Naive thymus-derived CD4-positive, alpha-beta T cell (primary cell): ENCODE measurements around the gene ASL. TPM values are rescaled to one million over a fixed set of nuclear protein-coding genes. Genes with fewer than 3 reads are reported as not detected.
"Not testable (repeated sequence)": the region's sequence is repeated elsewhere in the genome, so short reads cannot be mapped to it uniquely, and the experiment has no call there.

Source experiments
- ATAC-seq: fragments of 150-1000 bp; cut with Tn5 transposase; 2 replicates; pipeline ENCODE4 v1.10.0; 2021; ENCODE audit warnings: mild to moderate bottlenecking, moderate library complexity
- CTCF ChIA-PET: fragments of 350-600 bp; sonication (Branson Sonifier 250); formaldehyde crosslinking; loops from one replicate; lab custom pipeline; 2021; ENCODE audit warnings: antibody characterized with exemption; lab: Charles Lee
- POLR2A ChIA-PET: fragments of 350-600 bp; sonication (Branson Sonifier 250); formaldehyde crosslinking; loops from one replicate; lab custom pipeline; 2021; ENCODE audit warnings: antibody characterized with exemption, inconsistent platforms; lab: Charles Lee
- DNase-seq, 9 donors: peaks; one replicate each; pipeline versions ENCODE4 v3.0.0 to v3.0.0-alpha.2; 2020 to 2022; ENCODE audit warnings: mixed read lengths in 1 of 9
- H3K27ac ChIP-seq: one replicate; pipeline ENCODE4 v1.7.0; 2013; ENCODE audit warnings: mild to moderate bottlenecking, low read depth, low read length, moderate library complexity
- H3K27me3 ChIP-seq, 2 donors: one replicate each; pipeline ENCODE4 v1.7.0; 2013; ENCODE audit warnings: low read length in 2 of 2, mild to moderate bottlenecking in 2 of 2, moderate library complexity in 2 of 2; ENCODE audit not compliant: control insufficient read depth in 2 of 2, insufficient read depth in 2 of 2
- H3K36me3 ChIP-seq, 3 experiments: 1 replicate in 2 of 3; 2 replicates in 1 of 3; pipeline ENCODE4 v1.7.0; 2013; ENCODE audit warnings: low read length in 3 of 3, mild to moderate bottlenecking in 3 of 3, moderate library complexity in 1 of 3; ENCODE audit not compliant: insufficient read depth in 3 of 3, control insufficient read depth in 2 of 3
- H3K4me1 ChIP-seq, 2 donors: one replicate each; pipeline ENCODE4 v1.7.0; 2013; ENCODE audit warnings: low read length in 2 of 2, mild to moderate bottlenecking in 2 of 2, moderate library complexity in 1 of 2; ENCODE audit not compliant: control insufficient read depth in 2 of 2, insufficient read depth in 2 of 2
- H3K4me3 ChIP-seq: 2 replicates; pipeline ENCODE4 v1.7.0; 2013; ENCODE audit warnings: mild to moderate bottlenecking, low read length
- H3K9me3 ChIP-seq, 3 experiments: 1 replicate in 2 of 3; 2 replicates in 1 of 3; pipeline ENCODE4 v1.7.0; 2013; ENCODE audit warnings: low read length in 3 of 3; ENCODE audit not compliant: control insufficient read depth in 2 of 3
- H3K27ac Mint-ChIP-seq, 9 donors: one replicate each; pipeline ENCODE4 v1.8.0; 2020 to 2022; ENCODE audit warnings: mixed read lengths in 9 of 9, mild to moderate bottlenecking in 8 of 9, moderate library complexity in 5 of 9, inconsistent platforms in 2 of 9
- H3K27me3 Mint-ChIP-seq, 5 donors: one replicate each; pipeline ENCODE4 v1.8.0; 2021 to 2022; ENCODE audit warnings: mixed read lengths in 5 of 5, mild to moderate bottlenecking in 1 of 5
- H3K36me3 Mint-ChIP-seq, 5 donors: one replicate each; pipeline ENCODE4 v1.8.0; 2020 to 2022; ENCODE audit warnings: mixed read lengths in 5 of 5, mild to moderate bottlenecking in 3 of 5, inconsistent platforms in 1 of 5
- H3K4me1 Mint-ChIP-seq, 7 donors: one replicate each; pipeline ENCODE4 v1.8.0; 2020 to 2022; ENCODE audit warnings: mixed read lengths in 7 of 7, mild to moderate bottlenecking in 3 of 7, inconsistent platforms in 1 of 7
- H3K4me3 Mint-ChIP-seq, 10 donors: one replicate each; pipeline ENCODE4 v1.8.0; 2020 to 2022; ENCODE audit warnings: mild to moderate bottlenecking in 10 of 10, mixed read lengths in 10 of 10, moderate library complexity in 6 of 10, inconsistent platforms in 2 of 10
- H3K9me3 Mint-ChIP-seq, 11 donors: one replicate each; pipeline ENCODE4 v1.8.0; 2020 to 2022; ENCODE audit warnings: mixed read lengths in 11 of 11, mild to moderate bottlenecking in 4 of 11, inconsistent platforms in 1 of 11, moderate library complexity in 1 of 11
- intact Hi-C, 2 donors: fragments of 100-400 bp; cut with micrococcal nuclease; formaldehyde crosslinking; loops; one replicate each; pipeline ENCODE4 v1.15.1; 2023
- polyA plus RNA-seq, 2 donors: library from polyadenylated mRNA; unstranded; fragments of 300-500 nt; fragmentation: Illumina TruSeq; gene quantifications; one replicate each; pipeline ENCODE4 v1.2.3, GENCODE V29; 2021
- total RNA-seq, 6 experiments: library from RNA in 5 of 6; stranded (reverse) in 5 of 6; gene quantifications; 1 replicate in 5 of 6; 2 replicates in 1 of 6; pipeline ENCODE4 v1.2.3 and lab custom pipeline; 2021 to 2026

The ASL gene
- total RNA-seq (10 to 100 TPM; 11.3 to 29.7 (median 12.8) TPM), polyA plus RNA-seq (1 to 10 TPM; 4.9 to 6.7 TPM), total RNA-seq (lab: John Stamatoyannopoulos, UW) (11.4 reads per million, percentile 38 among the genes with 10 or more reads in this experiment)

GRCh38 chr7:66075590-66076461 is at the start of gene ASL:
TSS of gene ASL (plus strand) at chr7:66075819. CDS start at chr7:66076082, 263 bp downstream.
- ChIA-PET CTCF (interaction anchor here (0.6 kb wide), 1 partner anchor 219 kb away, joined by 3 read pairs; no protein-coding TSS in a partner anchor), POLR2A (interaction anchor here (0.9 to 1.5 kb wide), 3 partner anchors 12 to 418 kb away, joined by 3 read pairs; partner anchors contain the start of gene CRCP)
- Mint-ChIP-seq H3K9me3 (peaks cover 0 to 1% (median 0%) of the 10 kb centered on the region in 11 donors), H3K4me3 (peak within 1 kb of the TSS; percentile 80 to 96 (median 87)), H3K27ac (peak within 1 kb of the TSS in 8 of 9 donors; percentile 42 to 89 (median 77)), H3K36me3 (peaks cover 0 to 2% (median 0%) of the 10 kb centered on the region in 5 donors), H3K27me3 (peaks cover 0 to 2% (median 0%) of the 10 kb centered on the region in 5 donors), H3K4me1 (peaks cover 5 to 20% (median 19%) of the 10 kb centered on the region in 7 donors)
- H3K36me3 ChIP-seq: no peaks in the 10 kb centered on the region
- no peaks in the 10 kb centered on the region for H3K27me3 ChIP-seq
- peak within 1 kb of the TSS; percentile 69 for H3K27ac ChIP-seq
- H3K4me3 ChIP-seq: peak within 1 kb of the TSS; percentile 83
- DNase-seq (peak; percentile 71 to 96 (median 78)), ATAC-seq (peak; percentile 99)
- H3K9me3 ChIP-seq: no peaks in the 10 kb centered on the region
- peaks cover 6 to 7% of the 10 kb centered on the region in 2 donors for H3K4me1 ChIP-seq
- intact Hi-C loops: loop anchor here (1.0 to 10.0 kb wide), 10 partner anchors 23 to 552 kb away; partner anchors contain the start of genes CRCP (in 2 of the 2), GUSB (in 2 of the 2), KCTD7 (in 1 of the 2) and VKORC1L1 (in 1 of the 2)

DNA sequence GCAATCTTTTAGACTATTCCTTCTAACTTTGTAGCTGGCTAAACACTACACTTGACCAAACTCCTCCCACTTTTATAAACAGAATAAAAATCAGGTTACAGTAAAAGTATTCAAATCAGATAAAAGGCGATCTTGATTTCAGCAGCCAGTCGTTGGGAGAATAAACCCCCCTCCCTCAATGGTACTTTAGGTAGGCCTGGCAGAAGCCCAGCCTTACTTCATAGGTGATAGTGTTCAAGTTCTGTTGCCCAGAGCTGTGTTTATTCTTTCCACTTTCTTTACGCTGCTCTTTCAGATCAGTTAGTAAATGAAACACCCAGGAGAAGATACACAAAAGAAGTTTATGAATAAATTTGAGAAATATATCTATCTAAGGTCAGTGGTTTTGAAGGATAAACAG is 47.3 kb upstream of the ASL start:
- H3K4me1 ChIP-seq, H3K4me3 ChIP-seq, H3K4me3 Mint-ChIP-seq, H3K36me3 ChIP-seq, POLR2A ChIA-PET, H3K27me3 ChIP-seq, H3K9me3 Mint-ChIP-seq, H3K27ac ChIP-seq, H3K27ac Mint-ChIP-seq, H3K36me3 Mint-ChIP-seq, DNase-seq, intact Hi-C loops, H3K4me1 Mint-ChIP-seq, ATAC-seq, H3K27me3 Mint-ChIP-seq, H3K9me3 ChIP-seq: not testable (repeated sequence)
- CTCF ChIA-PET: interaction anchor here (0.7 kb wide), 1 partner anchor 183 kb away, joined by 3 read pairs; no protein-coding TSS in a partner anchor

- ATAC-seq (peak; percentile 87), DNase-seq (no peak)
- H3K4me3 Mint-ChIP-seq: no peak overlapping the region
- Histone ChIP-seq H3K4me1 (no peaks in the 10 kb centered on the region), H3K36me3 (no peaks in the 10 kb centered on the region), H3K27me3 (no peaks in the 10 kb centered on the region), H3K9me3 (no peaks in the 10 kb centered on the region), H3K27ac (no peak overlapping the region), H3K4me3 (no peak overlapping the region)
- no peaks in the 10 kb centered on the region for H3K36me3 Mint-ChIP-seq
- intact Hi-C loops: loop anchor here in 1 of 2 donors (5.0 kb wide), 2 partner anchors 379 to 964 kb away; partner anchors contain the start of genes SBDS and TYW1
- no peak overlapping the region for H3K27ac Mint-ChIP-seq
- H3K27me3 Mint-ChIP-seq: no peaks in the 10 kb centered on the region
- H3K9me3 Mint-ChIP-seq: no peaks in the 10 kb centered on the region
- POLR2A ChIA-PET: no interaction called here
- CTCF ChIA-PET: no interaction called here
- peaks cover 0 to 10% (median 0%) of the 10 kb centered on the region in 7 donors for H3K4me1 Mint-ChIP-seq
These were observed 41.9 kb upstream of the ASL start for GRCh38 chr7:66033471-66034385.

DNA sequence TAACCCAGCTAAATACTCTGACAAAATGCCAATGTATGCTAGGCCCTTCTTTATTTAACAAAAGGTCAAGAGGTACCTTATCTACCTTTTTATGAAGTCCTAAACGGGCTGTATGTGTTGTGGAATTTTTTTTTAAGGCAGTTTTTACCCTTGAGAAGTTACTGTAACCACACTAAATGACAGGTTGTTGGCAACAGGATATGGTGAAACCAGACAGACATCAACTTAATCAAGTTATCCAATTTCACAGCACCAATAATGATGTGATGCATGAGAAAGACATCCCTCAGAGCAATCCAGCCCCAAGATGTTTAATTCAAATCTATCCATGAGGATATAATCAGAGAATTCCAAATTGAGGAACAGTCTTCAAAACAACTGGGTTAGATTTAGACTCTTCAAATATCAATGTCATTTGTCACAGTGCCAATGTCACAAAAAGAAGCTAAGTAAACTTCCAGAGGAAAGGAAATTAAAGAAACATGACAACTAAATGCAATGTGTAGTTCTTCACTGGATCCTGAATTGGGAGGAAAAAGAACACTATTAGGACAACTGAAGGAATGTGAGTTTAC is 41.1 kb upstream of the ASL start:
- not testable (repeated sequence) for ATAC-seq, H3K27ac Mint-ChIP-seq

GRCh38 chr7:66036382-66036781 is 39.2 kb upstream of the ASL start:
- Mint-ChIP-seq H3K4me1 (peaks cover 0 to 10% (median 0%) of the 10 kb centered on the region in 7 donors), H3K27me3 (peaks cover 0 to 4% (median 4%) of the 10 kb centered on the region in 5 donors), H3K4me3 (no peak overlapping the region), H3K36me3 (no peaks in the 10 kb centered on the region), H3K9me3 (no peaks in the 10 kb centered on the region), H3K27ac (no peak overlapping the region)
- Histone ChIP-seq H3K4me3 (no peak overlapping the region), H3K4me1 (no peaks in the 10 kb centered on the region), H3K9me3 (no peaks in the 10 kb centered on the region), H3K27me3 (no peaks in the 10 kb centered on the region), H3K27ac (no peak overlapping the region), H3K36me3 (no peaks in the 10 kb centered on the region)
- CTCF ChIA-PET: no interaction called here
- intact Hi-C loops: no loop called here
- POLR2A ChIA-PET: interaction anchor here (0.6 kb wide), 1 partner anchor 35 kb away, joined by 4 read pairs; no protein-coding TSS in a partner anchor
- DNase-seq (no peak), ATAC-seq (no peak)

More for the DNA sequence above, 41.1 kb upstream of the ASL start:
- H3K27ac ChIP-seq, H3K4me3 ChIP-seq, DNase-seq, H3K9me3 Mint-ChIP-seq, H3K27me3 Mint-ChIP-seq, CTCF ChIA-PET, H3K4me1 ChIP-seq, H3K4me3 Mint-ChIP-seq, H3K9me3 ChIP-seq, H3K36me3 Mint-ChIP-seq, POLR2A ChIA-PET, H3K27me3 ChIP-seq, H3K36me3 ChIP-seq: not testable (repeated sequence)
- H3K4me1 Mint-ChIP-seq: peaks cover 0 to 10% (median 0%) of the 10 kb centered on the region in 7 donors
- intact Hi-C loops: loop anchor here in 1 of 2 donors (5.0 kb wide), 2 partner anchors 378 to 963 kb away; partner anchors contain the start of genes SBDS and TYW1

GRCh38 chr7:66036788-66037187 is 38.8 kb upstream of the ASL start:
- ATAC-seq (no peak), DNase-seq (no peak)
- Mint-ChIP-seq H3K27ac (no peak overlapping the region), H3K4me3 (no peak overlapping the region), H3K27me3 (peaks cover 0 to 7% (median 4%) of the 10 kb centered on the region in 5 donors), H3K4me1 (peaks cover 0 to 10% (median 0%) of the 10 kb centered on the region in 7 donors), H3K36me3 (no peaks in the 10 kb centered on the region), H3K9me3 (no peaks in the 10 kb centered on the region)
- Histone ChIP-seq H3K27me3 (no peaks in the 10 kb centered on the region), H3K4me1 (no peaks in the 10 kb centered on the region), H3K9me3 (no peaks in the 10 kb centered on the region), H3K36me3 (no peaks in the 10 kb centered on the region), H3K27ac (no peak overlapping the region), H3K4me3 (no peak overlapping the region)
- ChIA-PET CTCF (no interaction called here), POLR2A (interaction anchor here (0.6 kb wide), 1 partner anchor 34 kb away, joined by 4 read pairs; no protein-coding TSS in a partner anchor)
- intact Hi-C loops: no loop called here
